SK-N-SH (cell line): ENCODE measurements around the gene HAND1. TPM values are rescaled to one million over a fixed set of nuclear protein-coding genes. Genes with fewer than 3 reads are reported as not detected.
A peak's percentile ranks its signal among the peaks of the same experiment; 100 is the strongest.

ENCODE experiments used
- CTCF ChIA-PET: fragments of 300-600, 350-600 bp; formaldehyde crosslinking; extraction: SDS; loops from one replicate; lab custom pipeline; 2021; lab: Yijun Ruan, JAX
- POLR2A ChIA-PET: fragments of 350-600 bp; sonication (Branson Sonifier 250); formaldehyde crosslinking; extraction: SDS; loops from one replicate; lab custom pipeline; 2020; ENCODE audit warnings: antibody characterized with exemption, inconsistent platforms; lab: Yijun Ruan, JAX
- DNase-seq: peaks from one replicate; pipeline ENCODE4 v3.0.0; 2012
- H2AFZ ChIP-seq: fragments of 200-600 bp; sonication (generic); 2 replicates; pipeline ENCODE4 v1.8.1; 2016; ENCODE audit warnings: antibody characterized with exemption, mild to moderate bottlenecking, low read depth
- H3F3A ChIP-seq: fragments of 200-600 bp; sonication (generic); replicated peaks from 2 replicates; pipeline ENCODE3; 2016; ENCODE audit warnings: antibody characterized with exemption, mild to moderate bottlenecking; ENCODE audit not compliant: insufficient read depth
- H3K27ac ChIP-seq, 2 experiments: fragments of 200-500 bp in 1 of 2; fragments of 200-600 bp in 1 of 2; sonication (Bioruptor generic) in 1 of 2; sonication (generic), shearing (Covaris generic) in 1 of 2; 2 replicates each; pipeline versions ENCODE4 v1.5.1 to v1.6.1; 2014 to 2016; ENCODE audit warnings: low read depth in 2 of 2, inconsistent platforms in 1 of 2, low read length in 1 of 2, mild to moderate bottlenecking in 1 of 2, mixed read lengths in 1 of 2
- H3K27me3 ChIP-seq: fragments of 200-600 bp; sonication (generic), shearing (Covaris generic); 2 replicates; pipeline ENCODE4 v1.6.1; 2016; ENCODE audit warnings: mixed run types; ENCODE audit not compliant: insufficient read depth
- H3K36me3 ChIP-seq, 2 experiments: fragments of 200-500 bp in 1 of 2; fragments of 200-600 bp in 1 of 2; sonication (Bioruptor generic) in 1 of 2; sonication (generic) in 1 of 2; replicated peaks in 1 of 2; 2 replicates each; pipeline versions ENCODE3 to v1.5.1; 2014 to 2016; ENCODE audit warnings: low read length in 1 of 2, mild to moderate bottlenecking in 1 of 2; ENCODE audit not compliant: insufficient read depth in 2 of 2, control insufficient read depth in 1 of 2
- H3K4me1 ChIP-seq, 2 experiments: fragments of 200-500 bp in 1 of 2; fragments of 200-600 bp in 1 of 2; sonication (Bioruptor generic) in 1 of 2; sonication (generic), shearing (Covaris generic) in 1 of 2; 2 replicates each; pipeline versions ENCODE4 v1.5.1 to v1.6.1; 2014 to 2016; ENCODE audit warnings: low read depth in 1 of 2, low read length in 1 of 2, mixed run types in 1 of 2; ENCODE audit not compliant: insufficient read depth in 2 of 2, control insufficient read depth in 1 of 2
- H3K4me2 ChIP-seq: fragments of 200-600 bp; sonication (generic), shearing (Covaris generic); 2 replicates; pipeline ENCODE4 v1.6.1; 2017; ENCODE audit warnings: mixed run types
- H3K4me3 ChIP-seq, 2 experiments: fragments of 200-500 bp in 1 of 2; fragments of 200-600 bp in 1 of 2; sonication (Bioruptor generic) in 1 of 2; sonication (generic), shearing (Covaris generic) in 1 of 2; 2 replicates each; pipeline versions ENCODE4 v1.5.1 to v1.8.1; 2014 to 2016; ENCODE audit warnings: low read depth in 2 of 2, inconsistent platforms in 1 of 2, low read length in 1 of 2, mild to moderate bottlenecking in 1 of 2, mixed read lengths in 1 of 2, moderate library complexity in 1 of 2
- H3K79me2 ChIP-seq: fragments of 200-600 bp; sonication (generic); 2 replicates; pipeline ENCODE4 v1.8.1; 2017; ENCODE audit warnings: mild to moderate bottlenecking; ENCODE audit not compliant: insufficient read depth
- H3K9ac ChIP-seq: fragments of 200-600 bp; sonication (generic); 2 replicates; pipeline ENCODE4 v1.6.1; 2017; ENCODE audit warnings: mixed run types
- H3K9me2 ChIP-seq: fragments of 200-600 bp; sonication (generic); 2 replicates; pipeline ENCODE4 v1.6.1; 2017; ENCODE audit warnings: mixed run types
- H3K9me3 ChIP-seq: fragments of 200-600 bp; sonication (generic); 2 replicates; pipeline ENCODE4 v1.6.1; 2017; ENCODE audit warnings: mixed run types, mild to moderate bottlenecking, moderate library complexity
- H4K20me1 ChIP-seq: fragments of 200-600 bp; sonication (generic); 2 replicates; pipeline ENCODE4 v1.6.1; 2017; ENCODE audit warnings: mild to moderate bottlenecking, mixed run types; ENCODE audit not compliant: insufficient read depth
- CHD2 ChIP-seq: fragments of 150-350 bp; IDR thresholded peaks from 2 replicates; pipeline ENCODE4 v1.6.1; 2018; ENCODE audit warnings: low read length; ENCODE audit not compliant: partially characterized antibody
- EZH2phosphoT487 ChIP-seq: fragments of 200-600 bp; sonication (generic); IDR thresholded peaks from 2 replicates; pipeline ENCODE4 v1.6.1; 2017; ENCODE audit warnings: low read depth, mixed run types, mild to moderate bottlenecking, antibody characterized with exemption, moderate library complexity, borderline replicate concordance
- GABPA ChIP-seq: IDR thresholded peaks from 2 replicates; pipeline ENCODE4 v1.4.0; 2012; ENCODE audit warnings: low read depth, mild to moderate bottlenecking
- GATA2 ChIP-seq: sonication (generic); formaldehyde crosslinking; IDR thresholded peaks from 2 replicates; pipeline ENCODE4 v1.5.0; 2020; ENCODE audit warnings: mild to moderate bottlenecking, missing genetic modification reagents
- SIN3A ChIP-seq: IDR thresholded peaks from 2 replicates; pipeline ENCODE4 v1.6.1; 2012; ENCODE audit warnings: low read depth, mild to moderate bottlenecking, low read length, moderate library complexity, borderline replicate concordance
- SMC3 ChIP-seq: IDR thresholded peaks from 2 replicates; pipeline ENCODE4 v1.6.1; 2012; ENCODE audit warnings: low read depth, low read length, improper control_type of control experiment
- TCF12 ChIP-seq: IDR thresholded peaks from 2 replicates; pipeline ENCODE4 v1.4.0; 2012
- TEAD4 ChIP-seq: IDR thresholded peaks from 2 replicates; pipeline ENCODE4 v1.4.0; 2012; ENCODE audit warnings: mild to moderate bottlenecking, borderline replicate concordance; ENCODE audit not compliant: insufficient read depth
- WGBS: methylation state at CpG from one replicate; pipeline ENCODE4 v1.1.6; 2017; ENCODE audit warnings: low lambda C conversion rate; 5-methylcytosine and 5-hydroxymethylcytosine counted together
- polyA plus RNA-seq, 3 experiments: library from polyadenylated mRNA; depleted of rRNA; stranded (reverse); fragments of >200 nt; gene quantifications; 2 replicates each; pipeline ENCODE4 v1.2.3, GENCODE V29; 2012
- TF ChIP-seq, protein P1 (sequence below): IDR thresholded peaks from 2 replicates; pipeline ENCODE4 v1.6.1; 2012; ENCODE audit warnings: mild to moderate bottlenecking, low read depth, low read length, moderate library complexity
- TF ChIP-seq, protein P2 (sequence below): fragments of 150-350 bp; IDR thresholded peaks from 2 replicates; pipeline ENCODE4 v1.6.1; 2017; ENCODE audit warnings: antibody characterized with exemption, low read length, low read depth, borderline replicate concordance
- TF ChIP-seq, protein P3 (sequence below): IDR thresholded peaks from 2 replicates; pipeline ENCODE4; 2012

HAND1 gene
- polyA plus RNA-seq, 1 of the 3 experiments (the other 2 are of a cell fraction), result 1.1 TPM

DNA sequence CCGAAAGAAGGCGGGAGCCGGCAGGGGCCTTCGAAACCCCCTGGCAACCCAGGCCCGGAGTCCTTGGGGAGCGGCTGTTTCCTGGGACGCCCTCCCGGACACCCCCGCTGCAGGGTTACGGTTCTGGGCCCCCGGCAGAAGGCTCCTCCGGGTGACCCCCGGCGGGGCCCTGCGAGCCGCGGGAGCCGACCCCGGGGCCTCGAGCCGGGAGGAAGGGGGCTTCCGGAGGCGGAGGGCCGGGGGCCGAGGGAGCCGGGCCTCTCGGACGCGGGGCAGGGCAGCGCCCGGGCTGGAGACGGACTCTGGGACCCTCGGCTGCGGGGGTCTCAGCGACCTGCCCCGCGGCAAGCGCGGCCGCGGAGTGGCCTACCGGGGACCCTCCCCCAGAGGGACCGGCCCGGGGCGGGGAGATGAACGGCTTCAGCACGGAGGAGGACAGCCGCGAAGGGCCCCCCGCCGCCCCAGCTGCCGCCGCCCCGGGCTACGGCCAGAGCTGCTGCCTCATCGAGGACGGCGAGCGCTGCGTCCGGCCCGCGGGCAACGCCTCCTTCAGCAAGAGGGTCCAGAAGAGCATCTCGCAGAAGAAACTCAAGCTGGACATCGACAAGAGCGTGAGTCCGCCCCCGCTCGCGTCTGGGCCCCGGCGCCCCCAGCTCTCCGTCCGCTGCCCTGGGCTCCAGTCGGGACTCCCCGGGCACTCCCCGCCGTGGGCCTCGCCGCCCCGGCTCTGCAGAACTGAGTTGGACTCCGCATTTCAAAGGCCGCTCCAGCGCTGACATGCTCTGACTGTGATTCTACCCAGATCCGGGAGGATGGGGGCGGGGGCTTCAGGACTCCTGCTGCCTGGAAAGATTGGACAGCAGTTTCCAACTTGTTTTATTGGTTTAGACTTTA is 31.6 kb downstream of the HAND1 start:
- Histone ChIP-seq H3K79me2 (peaks cover 69% of the 10 kb centered on the region), H3K36me3 (peaks cover 10 to 23% of the 10 kb centered on the region in 2 experiments), H3K9me2 (no peaks in the 10 kb centered on the region)
- TF ChIP-seq SMC3 (no peak), GABPA (0 out of 2 replicates have a peak, but pooled peaks have one; percentile 31), SIN3A (peak; percentile 28; the same call in 1 of the 2 replicates), EZH2phosphoT487 (no peak), TCF12 (peak; percentile 36; the same call in 1 of the 2 replicates), CHD2 (peak; percentile 7), TEAD4 (no peak), GATA2 (CRISPR knock-in tag) (no peak)
- TF ChIP-seq, protein P1, sequence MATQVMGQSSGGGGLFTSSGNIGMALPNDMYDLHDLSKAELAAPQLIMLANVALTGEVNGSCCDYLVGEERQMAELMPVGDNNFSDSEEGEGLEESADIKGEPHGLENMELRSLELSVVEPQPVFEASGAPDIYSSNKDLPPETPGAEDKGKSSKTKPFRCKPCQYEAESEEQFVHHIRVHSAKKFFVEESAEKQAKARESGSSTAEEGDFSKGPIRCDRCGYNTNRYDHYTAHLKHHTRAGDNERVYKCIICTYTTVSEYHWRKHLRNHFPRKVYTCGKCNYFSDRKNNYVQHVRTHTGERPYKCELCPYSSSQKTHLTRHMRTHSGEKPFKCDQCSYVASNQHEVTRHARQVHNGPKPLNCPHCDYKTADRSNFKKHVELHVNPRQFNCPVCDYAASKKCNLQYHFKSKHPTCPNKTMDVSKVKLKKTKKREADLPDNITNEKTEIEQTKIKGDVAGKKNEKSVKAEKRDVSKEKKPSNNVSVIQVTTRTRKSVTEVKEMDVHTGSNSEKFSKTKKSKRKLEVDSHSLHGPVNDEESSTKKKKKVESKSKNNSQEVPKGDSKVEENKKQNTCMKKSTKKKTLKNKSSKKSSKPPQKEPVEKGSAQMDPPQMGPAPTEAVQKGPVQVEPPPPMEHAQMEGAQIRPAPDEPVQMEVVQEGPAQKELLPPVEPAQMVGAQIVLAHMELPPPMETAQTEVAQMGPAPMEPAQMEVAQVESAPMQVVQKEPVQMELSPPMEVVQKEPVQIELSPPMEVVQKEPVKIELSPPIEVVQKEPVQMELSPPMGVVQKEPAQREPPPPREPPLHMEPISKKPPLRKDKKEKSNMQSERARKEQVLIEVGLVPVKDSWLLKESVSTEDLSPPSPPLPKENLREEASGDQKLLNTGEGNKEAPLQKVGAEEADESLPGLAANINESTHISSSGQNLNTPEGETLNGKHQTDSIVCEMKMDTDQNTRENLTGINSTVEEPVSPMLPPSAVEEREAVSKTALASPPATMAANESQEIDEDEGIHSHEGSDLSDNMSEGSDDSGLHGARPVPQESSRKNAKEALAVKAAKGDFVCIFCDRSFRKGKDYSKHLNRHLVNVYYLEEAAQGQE, result peak; percentile 75
- TF ChIP-seq, protein P2, sequence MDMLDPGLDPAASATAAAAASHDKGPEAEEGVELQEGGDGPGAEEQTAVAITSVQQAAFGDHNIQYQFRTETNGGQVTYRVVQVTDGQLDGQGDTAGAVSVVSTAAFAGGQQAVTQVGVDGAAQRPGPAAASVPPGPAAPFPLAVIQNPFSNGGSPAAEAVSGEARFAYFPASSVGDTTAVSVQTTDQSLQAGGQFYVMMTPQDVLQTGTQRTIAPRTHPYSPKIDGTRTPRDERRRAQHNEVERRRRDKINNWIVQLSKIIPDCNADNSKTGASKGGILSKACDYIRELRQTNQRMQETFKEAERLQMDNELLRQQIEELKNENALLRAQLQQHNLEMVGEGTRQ, result no peak
- TF ChIP-seq, protein P3, sequence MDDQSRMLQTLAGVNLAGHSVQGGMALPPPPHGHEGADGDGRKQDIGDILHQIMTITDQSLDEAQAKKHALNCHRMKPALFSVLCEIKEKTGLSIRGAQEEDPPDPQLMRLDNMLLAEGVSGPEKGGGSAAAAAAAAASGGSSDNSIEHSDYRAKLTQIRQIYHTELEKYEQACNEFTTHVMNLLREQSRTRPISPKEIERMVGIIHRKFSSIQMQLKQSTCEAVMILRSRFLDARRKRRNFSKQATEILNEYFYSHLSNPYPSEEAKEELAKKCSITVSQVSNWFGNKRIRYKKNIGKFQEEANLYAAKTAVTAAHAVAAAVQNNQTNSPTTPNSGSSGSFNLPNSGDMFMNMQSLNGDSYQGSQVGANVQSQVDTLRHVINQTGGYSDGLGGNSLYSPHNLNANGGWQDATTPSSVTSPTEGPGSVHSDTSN, result peak; percentile 27; the same call in 1 of the 2 replicates
- TF ChIP-seq, all 33 proteins: peak for 6
- ChIA-PET CTCF (interaction anchor here (0.7 to 2.1 kb wide), 9 partner anchors 11 to 374 kb away, joined by 3 to 6 read pairs (median 3); no protein-coding TSS in a partner anchor), POLR2A (no interaction called here)
- Histone ChIP-seq H3K27me3 (no peaks in the 10 kb centered on the region), H3K9me3 (no peaks in the 10 kb centered on the region), H3K27ac (peak overlapping the region; percentile 44 to 67), H3K4me3 (peak overlapping the region; percentile 96), H3K4me1 (peaks cover 0 to 15% of the 10 kb centered on the region in 2 experiments; a peak in 3 of 4 replicates), H3F3A (peaks cover 4% of the 10 kb centered on the region), H3K4me2 (peak overlapping the region; percentile 85), H2AFZ (peak overlapping the region; percentile 72), H4K20me1 (peaks cover 31% of the 10 kb centered on the region), H3K9ac (peak overlapping the region; percentile 76)
- peak; percentile 76 for DNase-seq
- 4% methylated on average over 5 of the region's 87 CpGs for WGBS
